Activated naive CD8-positive, alpha-beta T cell (primary cell): ENCODE measurements around the gene RAD51B.
"Not testable (repeated sequence)": the region's sequence is repeated elsewhere in the genome, so short reads cannot be mapped to it uniquely, and the experiment has no call there.

Experiments used
- H3K27ac Mint-ChIP-seq: one replicate; pipeline ENCODE4 v1.8.0; 2021; ENCODE audit warnings: mixed read lengths
- H3K27me3 Mint-ChIP-seq: one replicate; pipeline ENCODE4 v1.8.0; 2021; ENCODE audit warnings: mixed read lengths
- H3K36me3 Mint-ChIP-seq: one replicate; pipeline ENCODE4 v1.8.0; 2021; ENCODE audit warnings: mixed read lengths
- H3K4me1 Mint-ChIP-seq: one replicate; pipeline ENCODE4 v1.8.0; 2021; ENCODE audit warnings: low read depth, mixed read lengths
- H3K4me3 Mint-ChIP-seq: one replicate; pipeline ENCODE4 v1.8.0; 2021; ENCODE audit warnings: mild to moderate bottlenecking, mixed read lengths
- H3K9me3 Mint-ChIP-seq: one replicate; pipeline ENCODE4 v1.8.0; 2021; ENCODE audit warnings: low read depth, mixed read lengths

The RAD51B gene

DNA sequence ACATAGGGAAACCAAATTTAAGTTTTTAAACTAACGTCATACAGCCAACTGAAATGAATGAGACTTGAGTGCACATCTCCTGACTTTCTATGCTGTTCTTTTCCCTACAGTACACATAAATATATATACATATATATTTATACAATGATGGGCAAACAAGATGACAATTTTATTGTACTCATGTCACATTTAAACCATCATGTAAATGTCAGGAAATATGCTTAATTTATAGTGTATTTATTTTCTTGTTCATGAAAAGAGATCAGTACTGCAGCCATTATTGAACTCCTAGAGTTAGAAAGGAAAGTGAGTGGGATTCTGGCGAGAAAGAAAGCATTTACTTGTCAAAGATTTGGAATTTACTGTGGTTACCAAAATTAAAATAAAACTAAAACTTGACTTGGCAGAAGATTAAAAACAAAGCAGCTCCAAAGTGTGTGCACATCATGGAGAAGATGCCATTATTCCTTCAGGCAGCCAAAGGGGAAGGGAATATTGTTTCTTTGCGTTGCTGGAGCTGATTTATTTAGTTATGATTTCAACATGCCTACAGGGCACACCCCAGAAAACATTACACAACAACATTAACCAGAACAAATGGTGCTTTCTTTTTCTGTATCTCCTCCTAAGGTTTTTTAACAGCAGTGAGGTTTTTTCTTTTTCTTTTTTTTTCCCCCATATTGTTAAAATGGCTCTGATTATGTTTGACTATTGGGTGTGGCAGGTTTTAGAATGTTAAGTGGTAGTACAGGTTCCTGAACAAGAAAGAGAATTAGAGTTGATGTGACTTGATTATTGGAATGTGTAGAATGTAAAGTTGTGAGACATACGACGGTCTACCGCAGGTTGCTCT, 144.6 kb downstream of the RAD51B start:
- Mint-ChIP-seq H3K27me3 (no peaks in the 10 kb centered on the region), H3K9me3 (peaks cover 5% of the 10 kb centered on the region), H3K36me3 (peaks cover 34% of the 10 kb centered on the region), H3K27ac (no peak overlapping the region), H3K4me3 (no peak overlapping the region), H3K4me1 (no peaks in the 10 kb centered on the region)

GRCh38 chr14:67965696-67966095, 146.1 kb downstream of the RAD51B start:
- Mint-ChIP-seq H3K9me3 (peaks cover 5% of the 10 kb centered on the region), H3K36me3 (peaks cover 32% of the 10 kb centered on the region), H3K4me1 (no peaks in the 10 kb centered on the region), H3K4me3 (no peak overlapping the region), H3K27me3 (no peaks in the 10 kb centered on the region), H3K27ac (no peak overlapping the region)

DNA sequence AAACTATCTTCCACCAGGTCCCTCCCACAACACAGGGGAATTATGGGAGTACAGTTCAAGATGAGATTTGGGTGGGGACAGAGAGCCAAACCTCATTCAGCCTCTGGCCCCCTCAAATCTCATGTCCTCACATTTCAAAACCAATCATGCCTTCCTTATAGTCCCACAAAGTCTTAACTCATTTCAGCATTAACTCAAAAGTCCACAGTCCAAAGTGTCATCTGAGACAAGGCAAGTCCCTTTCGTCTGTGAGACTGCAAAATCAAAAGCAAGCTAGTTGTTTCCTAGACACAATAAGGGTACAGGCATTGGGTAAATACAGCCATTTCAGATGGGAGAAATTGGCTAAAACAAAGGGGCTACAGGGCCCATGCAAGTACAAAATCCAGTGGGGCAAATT, 147.6 kb downstream of the RAD51B start:
- H3K27me3 Mint-ChIP-seq, result no peaks in the 10 kb centered on the region
- peaks cover 32% of the 10 kb centered on the region for H3K36me3 Mint-ChIP-seq
- no peak overlapping the region for H3K4me3 Mint-ChIP-seq
- H3K9me3 Mint-ChIP-seq, result peaks cover 5% of the 10 kb centered on the region
- H3K4me1 Mint-ChIP-seq, result no peaks in the 10 kb centered on the region
- H3K27ac Mint-ChIP-seq, result no peak overlapping the region

- H3K27ac Mint-ChIP-seq, H3K4me3 Mint-ChIP-seq, H3K27me3 Mint-ChIP-seq, H3K4me1 Mint-ChIP-seq, H3K9me3 Mint-ChIP-seq: not testable (repeated sequence)
- H3K36me3 Mint-ChIP-seq, result peaks cover 34% of the 10 kb centered on the region
Measured at GRCh38 chr14:67967970-67968369, 148.4 kb downstream of the RAD51B start.

GRCh38 chr14:67970923-67971322, 151.3 kb downstream of the RAD51B start:
- Mint-ChIP-seq H3K4me1 (no peaks in the 10 kb centered on the region), H3K27ac (no peak overlapping the region), H3K27me3 (no peaks in the 10 kb centered on the region), H3K4me3 (no peak overlapping the region), H3K9me3 (peaks cover 5% of the 10 kb centered on the region), H3K36me3 (peaks cover 25% of the 10 kb centered on the region)

GRCh38 chr14:67971627-67972625, 152.3 kb downstream of the RAD51B start:
- no peaks in the 10 kb centered on the region for H3K4me1 Mint-ChIP-seq
- no peak overlapping the region for H3K4me3 Mint-ChIP-seq
- H3K27ac Mint-ChIP-seq, result no peak overlapping the region
- no peaks in the 10 kb centered on the region for H3K27me3 Mint-ChIP-seq
- peaks cover 20% of the 10 kb centered on the region for H3K36me3 Mint-ChIP-seq
- H3K9me3 Mint-ChIP-seq, result no peaks in the 10 kb centered on the region

- Mint-ChIP-seq H3K9me3 (no peaks in the 10 kb centered on the region), H3K36me3 (peaks cover 12% of the 10 kb centered on the region), H3K4me3 (no peak overlapping the region), H3K27me3 (no peaks in the 10 kb centered on the region), H3K27ac (no peak overlapping the region), H3K4me1 (no peaks in the 10 kb centered on the region)
Measured at GRCh38 chr14:67973436-67973835, 153.9 kb downstream of the RAD51B start.

GRCh38 chr14:67975470-67975869, 155.9 kb downstream of the RAD51B start:
- Mint-ChIP-seq H3K27ac (no peak overlapping the region), H3K9me3 (no peaks in the 10 kb centered on the region)

GRCh38 chr14:67977434-67978034, 158.0 kb downstream of the RAD51B start:
- no peaks in the 10 kb centered on the region for H3K9me3 Mint-ChIP-seq
- no peaks in the 10 kb centered on the region for H3K27me3 Mint-ChIP-seq
- no peak overlapping the region for H3K4me3 Mint-ChIP-seq
- H3K27ac Mint-ChIP-seq, result no peak overlapping the region
- H3K36me3 Mint-ChIP-seq, result peaks cover 10% of the 10 kb centered on the region
- H3K4me1 Mint-ChIP-seq, result peaks cover 2% of the 10 kb centered on the region

More at GRCh38 chr14:67975470-67975869, 155.9 kb downstream of the RAD51B start:
- Mint-ChIP-seq H3K4me1 (peaks cover 2% of the 10 kb centered on the region), H3K36me3 (peaks cover 10% of the 10 kb centered on the region), H3K27me3 (no peaks in the 10 kb centered on the region), H3K4me3 (no peak overlapping the region)

DNA sequence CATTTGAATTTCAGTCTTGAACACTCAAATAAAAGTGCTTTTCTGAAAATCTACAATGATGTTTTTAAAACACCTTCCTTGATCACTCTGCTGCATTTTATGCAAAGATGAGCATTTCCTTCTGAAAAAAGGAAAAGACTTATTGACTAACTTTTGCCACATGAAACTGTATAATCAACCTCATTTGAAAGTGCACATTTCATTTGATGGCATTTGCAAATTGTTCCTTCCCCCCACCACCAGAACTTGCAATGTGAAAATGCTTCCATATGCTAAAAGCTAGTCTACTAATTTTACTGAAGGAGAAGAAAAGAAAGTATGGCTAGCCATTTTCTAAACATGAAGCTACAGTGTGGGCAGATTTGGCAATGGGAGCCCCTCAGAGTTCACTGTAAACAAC, 159.2 kb downstream of the RAD51B start:
- H3K27me3 Mint-ChIP-seq, result no peaks in the 10 kb centered on the region
- H3K9me3 Mint-ChIP-seq, result no peaks in the 10 kb centered on the region
- peaks cover 9% of the 10 kb centered on the region for H3K36me3 Mint-ChIP-seq
- no peak overlapping the region for H3K4me3 Mint-ChIP-seq
- peaks cover 2% of the 10 kb centered on the region for H3K4me1 Mint-ChIP-seq
- H3K27ac Mint-ChIP-seq, result no peak overlapping the region

DNA sequence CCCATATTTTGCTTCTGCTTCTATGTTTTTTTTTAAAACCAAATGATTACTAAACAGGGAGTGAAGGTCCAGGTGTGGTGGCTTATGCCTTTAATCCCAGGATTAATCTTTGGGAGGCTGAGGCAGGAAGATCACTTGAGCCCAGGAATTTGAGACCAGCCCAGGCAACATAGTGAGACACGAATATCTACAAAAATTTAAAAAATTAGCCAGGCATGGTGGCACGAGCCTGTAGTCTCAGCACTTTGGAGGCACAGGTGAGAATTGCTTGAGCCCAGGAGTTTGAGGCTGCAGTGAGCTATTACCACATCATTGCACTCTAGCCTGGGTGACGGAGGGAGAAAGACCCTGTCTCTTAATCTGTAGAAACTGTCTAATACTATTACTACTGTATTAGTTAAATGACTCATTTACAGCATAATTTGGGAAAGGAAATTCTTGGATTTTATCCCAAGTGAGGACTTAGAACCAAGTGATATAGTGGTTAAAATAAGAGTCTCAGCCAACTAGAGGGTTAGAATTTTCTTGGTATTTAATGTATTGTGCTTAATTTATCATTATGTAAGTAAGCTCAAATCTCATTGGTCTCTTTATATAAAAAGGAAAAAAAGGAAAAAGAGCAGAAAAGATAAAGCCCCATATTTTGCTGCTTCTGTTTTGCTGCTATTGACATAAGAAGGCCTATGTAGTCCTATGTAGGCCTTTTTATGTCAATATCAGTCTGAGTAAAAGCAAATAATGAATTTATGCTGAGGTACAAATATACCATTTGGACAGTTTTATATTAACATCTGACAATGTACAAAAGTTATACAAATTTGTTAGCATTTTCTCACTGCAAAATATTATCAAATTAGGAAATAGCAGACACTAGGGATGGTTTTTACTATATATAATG, 163.4 kb downstream of the RAD51B start:
- Mint-ChIP-seq H3K4me1 (peaks cover 2% of the 10 kb centered on the region), H3K27me3 (no peaks in the 10 kb centered on the region), H3K9me3 (no peaks in the 10 kb centered on the region), H3K36me3 (peaks cover 6% of the 10 kb centered on the region), H3K4me3 (no peak overlapping the region), H3K27ac (no peak overlapping the region)

GRCh38 chr14:67984274-67984673, 164.7 kb downstream of the RAD51B start:
- Mint-ChIP-seq H3K9me3 (no peaks in the 10 kb centered on the region), H3K36me3 (peaks cover 6% of the 10 kb centered on the region), H3K4me1 (no peaks in the 10 kb centered on the region), H3K4me3 (no peak overlapping the region), H3K27ac (no peak overlapping the region), H3K27me3 (no peaks in the 10 kb centered on the region)

DNA sequence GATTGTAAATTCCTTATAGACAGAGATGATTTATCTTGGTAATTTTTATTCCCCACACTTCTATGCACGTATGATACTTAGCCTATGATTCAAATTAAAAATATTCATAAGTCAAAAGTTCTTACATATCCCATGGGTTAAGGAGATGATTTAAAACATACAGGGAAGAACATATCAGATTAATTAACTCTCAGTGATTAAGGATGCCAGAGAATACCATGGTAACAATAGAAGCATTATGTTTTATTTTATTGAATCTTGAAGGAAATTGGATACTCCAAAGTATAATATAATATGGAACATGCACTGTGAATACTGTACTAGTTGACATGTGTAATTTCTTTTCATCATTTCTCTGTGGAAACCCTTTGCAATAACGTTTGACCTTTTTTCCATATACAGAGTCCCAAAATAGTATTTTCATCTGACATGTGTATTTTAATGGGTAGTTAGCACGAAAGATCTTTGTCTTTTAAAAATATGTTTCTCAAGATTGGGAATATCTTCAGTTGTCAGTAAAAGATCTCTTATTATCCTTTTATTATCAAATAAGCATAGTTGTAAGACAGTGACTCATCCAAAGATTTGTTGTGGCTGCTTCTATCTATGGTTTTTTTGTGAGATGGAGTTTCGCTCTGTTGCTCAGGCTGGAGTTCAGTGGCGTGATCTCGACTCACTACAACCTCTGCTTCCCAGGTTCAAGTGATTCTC, 166.7 kb downstream of the RAD51B start:
- no peak overlapping the region for H3K27ac Mint-ChIP-seq
- peaks cover 3% of the 10 kb centered on the region for H3K36me3 Mint-ChIP-seq
- no peaks in the 10 kb centered on the region for H3K4me1 Mint-ChIP-seq
- H3K9me3 Mint-ChIP-seq, result no peaks in the 10 kb centered on the region
- H3K4me3 Mint-ChIP-seq, result no peak overlapping the region
- H3K27me3 Mint-ChIP-seq, result no peaks in the 10 kb centered on the region
